HepG2 (cell line): Measurements from ENCODE around the gene ETFDH. TPM values are rescaled to one million over a fixed set of nuclear protein-coding genes. Genes with fewer than 3 reads are reported as not detected.

ENCODE experiments used
- BORCS8-MEF2B ChIP-seq: sonication (generic); formaldehyde crosslinking; IDR thresholded peaks from 2 replicates; pipeline ENCODE4 v1.8.0; 2022; ENCODE audit warnings: mild to moderate bottlenecking, missing genetic modification reagents
- CBFB ChIP-seq: sonication (generic); formaldehyde crosslinking; IDR thresholded peaks from 2 replicates; pipeline ENCODE4 v1.4.0; 2020; ENCODE audit warnings: missing genetic modification reagents
- DMAP1 ChIP-seq: IDR thresholded peaks from 2 replicates; pipeline ENCODE4 v1.6.1; 2016
- DPF2 ChIP-seq: sonication (generic); formaldehyde crosslinking; IDR thresholded peaks from 2 replicates; pipeline ENCODE4 v1.4.0; 2020; ENCODE audit warnings: mild to moderate bottlenecking, low read depth, missing genetic modification reagents, borderline replicate concordance
- MTERF4 ChIP-seq: sonication (generic); formaldehyde crosslinking; IDR thresholded peaks from 2 replicates; pipeline ENCODE4 v1.8.0; 2023; ENCODE audit warnings: mild to moderate bottlenecking, missing genetic modification reagents
- NKX3-1 ChIP-seq: sonication (generic); formaldehyde crosslinking; IDR thresholded peaks from 2 replicates; pipeline ENCODE4 v1.5.0; 2020; ENCODE audit warnings: missing genetic modification reagents
- ZBTB40 ChIP-seq, 2 experiments: fragments of 450-650 bp in 1 of 2; sonication (generic) in 1 of 2; formaldehyde crosslinking in 1 of 2; IDR thresholded peaks; 2 replicates each; pipeline versions ENCODE4 v1.6.1 to v1.8.0; 2016 to 2022; ENCODE audit warnings: antibody characterized with exemption in 1 of 2, mild to moderate bottlenecking in 1 of 2, missing genetic modification reagents in 1 of 2
- ZC3H4 ChIP-seq: sonication (generic); formaldehyde crosslinking; IDR thresholded peaks from 2 replicates; pipeline ENCODE4 v1.4.0; 2020; ENCODE audit warnings: missing genetic modification reagents, borderline replicate concordance
- ZFP90 ChIP-seq: sonication (generic); formaldehyde crosslinking; IDR thresholded peaks from 2 replicates; pipeline ENCODE4 v1.8.0; 2022; ENCODE audit warnings: missing genetic modification reagents, mild to moderate bottlenecking, inconsistent platforms, borderline replicate concordance
- ZNF317 ChIP-seq: sonication (generic); formaldehyde crosslinking; IDR thresholded peaks from 2 replicates; pipeline ENCODE4 v1.5.0; 2020; ENCODE audit warnings: mild to moderate bottlenecking, missing genetic modification reagents
- ZNF496 ChIP-seq: sonication (generic); formaldehyde crosslinking; IDR thresholded peaks from 2 replicates; pipeline ENCODE4 v1.8.1; 2023; ENCODE audit warnings: mild to moderate bottlenecking, moderate library complexity, missing genetic modification reagents; ENCODE audit not compliant: insufficient replicate concordance
- ZNF558 ChIP-seq: sonication (generic); formaldehyde crosslinking; IDR thresholded peaks from 2 replicates; pipeline ENCODE4 v1.9.0; 2022; ENCODE audit warnings: mild to moderate bottlenecking, missing genetic modification reagents, borderline replicate concordance
- ZNF7 ChIP-seq: IDR thresholded peaks from 2 replicates; pipeline ENCODE4 v1.6.1; 2016; ENCODE audit warnings: missing biosample characterization, missing genetic modification reagents
- ZNF720 ChIP-seq: sonication (generic); formaldehyde crosslinking; IDR thresholded peaks from 2 replicates; pipeline ENCODE4 v1.4.0; 2020; ENCODE audit warnings: missing genetic modification reagents
- ZNF841 ChIP-seq: sonication (generic); formaldehyde crosslinking; IDR thresholded peaks from 2 replicates; pipeline ENCODE4 v1.8.1; 2023; ENCODE audit warnings: missing genetic modification reagents, borderline replicate concordance
- polyA plus RNA-seq, 8 experiments: library from polyadenylated mRNA; depleted of rRNA in 3 of 8; stranded (reverse) in 7 of 8; unstranded in 1 of 8; fragments of >200 nt; fragmentation: Illumina TruSeq in 4 of 8; extraction: Trizol in 4 of 8; gene quantifications; 2 replicates each; pipeline versions ENCODE4 v1.2.1 to v1.2.3, GENCODE V29; 2011 to 2016; ENCODE audit warnings: low read depth in 4 of 8, missing spikeins in 1 of 8, mixed read lengths in 1 of 8; ENCODE audit not compliant: insufficient read depth in 1 of 8
- total RNA-seq, 5 experiments: library from RNA; depleted of rRNA; stranded (reverse); fragments of >200 nt; fragmentation: Illumina TruSeq; extraction: Trizol; gene quantifications; 2 replicates each; pipeline ENCODE4 v1.2.3, GENCODE V29; 2016; ENCODE audit warnings: low read depth in 1 of 5
- TF ChIP-seq, protein P1 (sequence below): sonication (generic); formaldehyde crosslinking; IDR thresholded peaks from 2 replicates; pipeline ENCODE4 v1.4.0; 2020; ENCODE audit warnings: missing genetic modification reagents

The ETFDH gene
- total and polyA plus RNA-seq, 2 of the 13 experiments (the other 11 are each of a cell fraction or from before 2014, with no cell fraction given) = 14.7 to 17.8 TPM

- TF ChIP-seq ZBTB40 (IDR thresholded peaks at IDR 0.05) = no peak
- TF ChIP-seq ZBTB40 (CRISPR knock-in tag; IDR thresholded peaks at IDR 0.05) = no peak
- no peak for TF ChIP-seq ZNF7
- TF ChIP-seq ZNF558 = no peak
- TF ChIP-seq ZNF841 = no peak
- no peak for TF ChIP-seq BORCS8-MEF2B (CRISPR knock-in tag)
- TF ChIP-seq ZC3H4 (CRISPR knock-in tag) = no peak
- no peak for TF ChIP-seq ZFP90
- TF ChIP-seq, protein P1, sequence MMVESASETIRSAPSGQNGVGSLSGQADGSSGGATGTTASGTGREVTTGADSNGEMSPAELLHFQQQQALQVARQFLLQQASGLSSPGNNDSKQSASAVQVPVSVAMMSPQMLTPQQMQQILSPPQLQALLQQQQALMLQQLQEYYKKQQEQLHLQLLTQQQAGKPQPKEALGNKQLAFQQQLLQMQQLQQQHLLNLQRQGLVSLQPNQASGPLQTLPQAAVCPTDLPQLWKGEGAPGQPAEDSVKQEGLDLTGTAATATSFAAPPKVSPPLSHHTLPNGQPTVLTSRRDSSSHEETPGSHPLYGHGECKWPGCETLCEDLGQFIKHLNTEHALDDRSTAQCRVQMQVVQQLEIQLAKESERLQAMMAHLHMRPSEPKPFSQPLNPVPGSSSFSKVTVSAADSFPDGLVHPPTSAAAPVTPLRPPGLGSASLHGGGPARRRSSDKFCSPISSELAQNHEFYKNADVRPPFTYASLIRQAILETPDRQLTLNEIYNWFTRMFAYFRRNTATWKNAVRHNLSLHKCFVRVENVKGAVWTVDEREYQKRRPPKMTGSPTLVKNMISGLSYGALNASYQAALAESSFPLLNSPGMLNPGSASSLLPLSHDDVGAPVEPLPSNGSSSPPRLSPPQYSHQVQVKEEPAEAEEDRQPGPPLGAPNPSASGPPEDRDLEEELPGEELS (CRISPR knock-in tag) = no peak
- TF ChIP-seq ZNF317 (CRISPR knock-in tag) = no peak
- TF ChIP-seq DPF2 (CRISPR knock-in tag) = no peak
- no peak for TF ChIP-seq ZNF496 (CRISPR knock-in tag)
- TF ChIP-seq CBFB (CRISPR knock-in tag) = no peak
- no peak for TF ChIP-seq NKX3-1 (CRISPR knock-in tag)
- TF ChIP-seq ZNF720 (CRISPR knock-in tag) = no peak
- TF ChIP-seq DMAP1 (CRISPR knock-in tag) = no peak
- no peak for TF ChIP-seq MTERF4
Measured at GRCh38 chr4:158729716-158730559, 57.8 kb downstream of the ETFDH start (continued).
